Activated CD4-positive, alpha-beta T cell treated with anti-CD3 and anti-CD28 coated beads for 48 hours (primary cell): ENCODE data around the gene SCLY.
A peak's percentile ranks its signal among the peaks of the same experiment; 100 is the strongest.
"Not testable (repeated sequence)": the region's sequence is repeated elsewhere in the genome, so short reads cannot be mapped to it uniquely, and the experiment has no call there.

ENCODE experiments used
- DNase-seq: peaks from one replicate; pipeline ENCODE4 v3.0.0-alpha.2; 2020

The SCLY gene

GRCh38 chr2:238114851-238115660 is 54.3 kb downstream of the SCLY start:
- DNase-seq = no peak

GRCh38 chr2:238115709-238116108 is 54.9 kb downstream of the SCLY start:
- DNase-seq = not testable (repeated sequence)

DNA sequence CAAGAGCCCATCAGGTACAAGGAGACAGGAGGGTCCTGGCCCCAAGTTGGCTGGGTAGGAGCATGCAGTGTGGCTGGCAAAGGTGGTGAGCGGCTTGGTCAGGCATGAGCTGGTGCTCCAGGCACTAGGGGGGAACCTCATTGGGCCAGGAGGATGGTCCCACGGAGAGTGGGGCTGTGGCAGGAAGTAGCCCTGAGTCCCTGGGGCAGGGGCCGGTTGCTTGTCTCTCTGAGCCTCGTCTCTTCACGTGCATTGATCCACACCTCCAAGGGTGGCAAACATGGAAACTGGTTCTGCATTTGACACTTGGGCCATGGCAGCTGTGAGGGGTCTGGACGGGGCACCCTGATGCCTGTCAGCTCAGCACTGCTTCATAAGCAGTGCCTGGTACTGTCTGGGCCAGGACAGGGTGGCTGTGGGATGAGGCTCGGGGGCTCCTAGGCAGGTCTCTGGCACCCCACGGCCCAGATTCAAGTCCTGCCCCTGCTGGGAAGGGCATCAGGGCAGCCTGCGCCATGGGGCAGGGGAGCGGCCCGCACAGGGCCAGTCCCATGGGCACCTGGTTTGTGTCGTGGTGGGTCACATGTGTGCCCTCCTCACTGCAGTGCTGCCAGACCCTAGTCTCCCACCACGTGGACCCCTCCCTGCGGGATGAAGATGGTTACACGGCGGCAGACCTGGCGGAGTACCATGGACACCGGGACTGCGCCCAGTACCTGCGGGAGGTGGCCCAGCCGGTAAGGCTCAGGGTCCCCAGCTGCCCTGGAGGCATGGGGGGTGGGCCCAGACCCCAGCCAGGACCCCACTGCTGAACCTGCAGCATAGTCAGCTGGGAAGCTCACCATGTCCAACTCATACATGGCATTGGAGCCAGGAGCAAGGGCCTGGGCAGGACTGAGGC is 55.7 kb downstream of the SCLY start:
- DNase-seq = no peak

DNA sequence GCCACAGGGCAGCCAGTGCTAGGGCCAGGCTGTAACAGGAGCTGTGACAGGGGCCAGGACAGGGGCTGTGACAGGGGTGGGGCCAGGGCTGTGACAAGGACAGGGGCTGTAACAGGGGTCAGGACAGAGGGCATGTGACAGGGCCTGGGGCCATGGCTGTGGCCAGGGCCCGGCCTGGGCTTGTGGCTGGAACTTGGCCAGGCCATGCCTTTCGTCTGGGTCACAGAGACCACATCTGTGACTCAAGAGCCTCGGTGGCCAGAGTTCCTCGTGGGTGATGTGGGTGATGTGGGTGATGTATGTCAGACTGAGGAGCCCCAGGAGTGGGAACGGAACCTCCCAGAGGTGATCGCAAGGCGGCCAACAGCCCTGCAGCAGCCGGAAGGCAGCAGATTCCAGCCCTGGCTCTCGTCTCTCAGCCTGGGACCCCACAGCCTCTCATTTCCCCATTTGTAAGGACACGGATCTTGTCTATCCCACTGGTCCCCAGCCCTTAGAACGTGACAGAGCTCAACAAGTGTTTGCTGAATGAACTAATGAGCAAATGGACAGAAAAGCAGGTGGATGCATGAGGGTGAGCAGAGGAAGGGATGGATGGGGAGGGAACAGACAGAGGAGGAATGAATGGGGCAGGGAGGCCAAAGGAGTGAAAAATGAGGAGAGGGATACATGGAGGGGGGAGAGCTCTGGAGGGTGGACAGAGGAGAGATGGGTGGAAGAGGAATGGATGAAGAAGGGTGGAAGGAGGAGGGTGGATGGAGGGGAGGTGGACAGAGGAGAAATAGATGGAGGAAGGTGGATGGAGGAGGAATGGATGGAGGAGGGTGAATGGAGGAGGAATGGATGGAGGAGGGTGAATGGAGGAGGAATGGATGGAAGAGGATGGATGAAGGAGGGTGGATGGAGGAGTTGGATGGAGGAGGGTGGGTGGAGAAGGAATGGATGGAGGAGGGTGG is 56.7 kb downstream of the SCLY start:
- DNase-seq = no peak

DNA sequence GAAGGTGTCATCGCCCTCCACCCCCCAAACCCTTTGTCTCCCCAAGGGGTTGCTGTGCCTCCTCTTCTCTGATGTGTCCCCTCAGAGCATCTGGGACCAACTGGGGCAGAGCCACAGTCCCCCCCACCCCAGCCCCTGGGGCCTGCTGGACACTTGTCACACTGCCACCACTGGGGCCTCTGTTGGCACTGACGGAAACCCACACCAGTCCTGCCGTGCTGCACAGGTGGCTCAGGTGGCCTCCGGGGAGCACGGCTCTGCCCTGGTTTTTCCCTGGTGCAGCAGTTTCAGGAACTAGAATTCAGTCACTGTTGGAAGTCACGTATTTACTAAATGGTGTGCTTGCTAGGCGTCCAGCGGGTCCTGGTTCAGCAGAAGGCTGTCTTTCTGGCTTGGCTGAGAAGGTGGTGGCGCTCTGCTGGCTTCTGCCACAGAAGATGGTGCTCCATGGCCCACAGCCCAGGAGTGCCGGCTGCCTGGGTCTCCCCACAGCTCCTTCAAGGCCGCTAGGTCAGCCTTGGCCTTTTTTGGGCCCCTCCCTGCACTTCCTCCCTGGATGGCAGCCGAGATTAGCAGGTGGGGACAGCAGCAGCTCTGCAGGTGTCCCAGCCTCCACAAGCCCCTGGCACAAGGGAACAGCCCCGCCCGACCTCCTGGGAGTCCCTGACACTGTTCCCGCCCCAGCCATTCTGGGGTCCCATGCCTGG is 59.1 kb downstream of the SCLY start:
- DNase-seq = no peak

- DNase-seq = no peak
These were observed 59.9 kb downstream of the SCLY start for GRCh38 chr2:238120463-238121298.

GRCh38 chr2:238121511-238122286 is 60.9 kb downstream of the SCLY start:
- DNase-seq = no peak

GRCh38 chr2:238122287-238123217 is 61.8 kb downstream of the SCLY start:
- DNase-seq = no peak

DNA sequence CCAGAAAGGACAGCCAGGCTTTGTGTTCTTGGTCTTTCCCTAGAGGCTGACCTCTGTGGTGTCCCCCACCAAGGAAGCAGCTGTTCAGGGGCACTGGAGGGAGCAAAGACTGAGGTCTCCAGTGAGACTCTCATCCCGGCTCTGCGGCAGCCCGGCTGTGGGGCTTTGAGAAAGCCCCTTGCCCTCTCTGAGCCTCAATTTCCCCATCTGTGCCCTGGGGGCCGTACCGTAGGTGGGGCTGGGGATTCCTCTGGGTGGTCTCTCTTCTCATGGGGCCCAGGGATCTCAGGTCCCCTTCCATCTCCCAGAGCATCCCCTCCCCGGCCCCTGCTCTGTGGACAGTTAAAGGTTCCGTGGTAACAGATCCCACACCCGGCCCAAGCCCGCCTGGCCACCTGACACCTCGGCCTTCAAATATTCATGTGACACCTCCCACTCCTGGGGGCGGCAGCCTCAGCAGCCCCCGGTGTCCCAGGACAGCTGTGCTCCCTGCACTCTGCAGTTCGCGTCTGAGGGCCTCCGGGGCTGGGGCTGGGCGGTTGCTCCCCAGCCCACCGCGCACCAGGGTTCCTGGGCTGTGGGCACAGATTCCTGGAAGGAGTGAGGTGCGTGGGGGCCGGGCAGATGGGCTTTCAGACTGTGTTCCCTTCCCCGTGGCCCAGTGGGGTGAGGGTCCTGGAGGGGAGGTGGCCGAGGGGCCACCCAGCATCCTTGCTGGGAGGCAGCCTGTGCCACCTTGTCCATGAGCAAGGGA is 62.6 kb downstream of the SCLY start:
- DNase-seq = no peak

DNA sequence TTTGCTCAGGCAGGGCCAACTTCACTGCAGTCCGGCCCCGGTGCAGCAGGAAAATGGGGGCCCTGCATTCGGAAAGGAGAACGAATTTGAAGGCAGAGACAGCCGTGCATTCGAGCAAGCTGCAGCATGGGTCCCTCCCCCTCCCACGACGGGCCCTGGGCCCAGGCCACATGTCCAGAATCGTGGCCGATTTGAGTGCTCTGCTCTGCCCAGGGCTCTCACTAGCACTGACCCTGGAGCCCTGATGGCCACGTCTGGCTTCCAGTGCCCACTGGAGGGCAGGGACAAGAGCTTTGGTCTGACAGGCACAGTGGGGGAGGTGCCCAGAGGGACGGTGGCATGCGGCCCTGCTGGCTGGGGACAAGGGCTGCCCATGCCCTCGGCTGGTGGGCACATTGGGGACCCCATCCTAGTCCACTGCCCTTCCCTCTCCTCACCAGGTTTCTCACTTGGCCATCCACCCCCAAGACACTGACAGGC is 63.2 kb downstream of the SCLY start:
- no peak for DNase-seq

GRCh38 chr2:238124488-238125126 is 63.8 kb downstream of the SCLY start:
- no peak for DNase-seq

- no peak for DNase-seq
These were observed 64.5 kb downstream of the SCLY start for GRCh38 chr2:238125127-238125885.

- no peak for DNase-seq
These were observed 65.5 kb downstream of the SCLY start for GRCh38 chr2:238126338-238126737.

DNA sequence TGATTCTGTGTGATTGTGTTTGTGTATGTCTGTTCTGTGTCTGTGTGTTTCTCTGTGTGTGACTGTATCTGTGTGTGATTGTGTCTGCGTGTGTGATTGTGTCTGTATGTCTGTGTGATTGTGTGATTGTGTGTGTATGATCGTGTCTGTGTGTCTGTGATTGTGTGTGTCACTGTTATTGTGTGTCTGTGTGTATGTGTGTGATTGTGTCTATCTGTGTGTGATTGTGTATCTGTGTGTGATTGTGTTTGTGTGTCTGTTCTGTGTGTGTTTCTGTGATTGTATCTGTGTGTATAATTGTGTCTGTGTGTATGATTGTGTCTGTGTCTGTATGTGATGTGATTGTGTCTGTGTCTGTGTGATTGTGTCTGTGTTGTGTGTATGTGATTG is 66.0 kb downstream of the SCLY start:
- DNase-seq = no peak

DNA sequence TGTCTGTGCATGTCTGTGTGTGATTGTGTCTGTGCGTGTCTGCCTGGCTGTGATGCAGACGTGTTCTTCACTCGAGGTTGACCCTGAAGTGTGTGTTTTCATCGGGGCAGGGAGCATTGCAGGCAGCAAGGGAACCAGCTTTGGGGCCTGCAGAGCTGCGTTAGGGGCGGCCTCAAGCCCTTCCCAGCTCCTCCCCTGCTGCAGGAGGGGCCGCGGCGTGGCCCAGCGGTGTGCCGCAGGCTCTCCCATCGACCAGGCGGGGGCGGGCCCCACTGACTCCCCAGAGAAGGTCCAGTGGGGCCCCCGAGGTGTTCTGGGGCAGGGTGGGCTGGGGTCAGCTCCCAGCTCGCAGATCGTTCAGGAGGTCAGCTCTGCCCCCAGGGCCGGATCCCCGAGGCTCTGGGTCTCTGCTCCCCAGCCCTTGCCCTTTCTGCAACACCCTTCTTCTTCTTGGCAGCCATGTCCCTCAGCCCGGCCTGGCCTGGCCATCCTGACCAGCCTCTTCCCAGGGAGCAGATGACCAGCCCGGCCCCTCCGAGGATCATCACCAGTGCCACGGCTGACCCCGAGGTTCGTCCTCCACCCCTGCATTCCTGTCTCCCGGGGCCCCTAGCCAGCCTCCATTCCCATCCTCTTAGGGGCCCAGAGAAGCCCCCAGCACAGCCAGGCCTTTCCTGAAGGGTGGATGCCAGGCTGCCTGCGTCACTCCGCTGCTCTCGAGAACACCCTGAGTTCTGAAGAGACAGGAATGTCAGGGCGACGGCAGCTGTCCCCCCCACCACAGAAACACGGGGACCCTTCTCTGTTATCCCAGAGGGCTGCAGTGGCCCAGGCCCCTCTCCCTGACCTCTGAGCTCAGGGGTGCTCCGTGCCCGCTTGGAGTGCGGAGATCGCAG is 66.6 kb downstream of the SCLY start:
- peak; percentile 31 for DNase-seq

GRCh38 chr2:238128061-238128440 is 67.2 kb downstream of the SCLY start:
- DNase-seq = no peak
